Measurements from ENCODE around the gene ZBTB25.

The ZBTB25 gene

DNA sequence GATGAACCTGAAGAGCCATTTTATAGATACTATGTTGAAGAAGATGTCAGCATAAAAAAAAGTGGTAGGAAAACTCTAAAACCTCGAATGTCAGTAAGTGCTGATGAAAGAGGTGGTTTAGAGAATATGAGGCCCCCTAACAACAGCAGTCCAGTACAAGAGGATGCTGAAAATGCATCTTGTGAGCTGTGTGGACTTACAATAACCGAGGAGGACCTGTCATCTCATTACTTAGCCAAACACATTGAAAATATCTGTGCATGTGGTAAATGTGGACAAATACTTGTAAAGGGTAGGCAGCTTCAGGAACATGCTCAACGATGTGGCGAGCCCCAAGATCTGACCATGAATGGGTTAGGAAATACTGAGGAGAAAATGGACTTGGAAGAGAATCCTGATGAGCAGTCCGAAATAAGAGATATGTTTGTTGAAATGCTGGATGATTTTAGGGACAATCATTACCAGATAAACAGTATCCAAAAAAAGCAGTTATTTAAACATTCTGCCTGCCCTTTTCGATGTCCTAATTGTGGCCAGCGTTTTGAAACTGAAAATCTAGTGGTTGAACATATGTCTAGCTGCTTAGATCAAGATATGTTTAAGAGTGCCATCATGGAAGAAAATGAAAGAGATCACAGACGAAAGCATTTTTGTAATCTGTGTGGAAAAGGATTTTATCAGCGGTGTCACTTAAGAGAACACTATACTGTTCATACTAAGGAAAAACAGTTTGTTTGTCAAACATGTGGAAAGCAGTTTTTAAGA is 19.1 kb upstream of the ZBTB25 start:
- TF ChIP-seq, protein P1, sequence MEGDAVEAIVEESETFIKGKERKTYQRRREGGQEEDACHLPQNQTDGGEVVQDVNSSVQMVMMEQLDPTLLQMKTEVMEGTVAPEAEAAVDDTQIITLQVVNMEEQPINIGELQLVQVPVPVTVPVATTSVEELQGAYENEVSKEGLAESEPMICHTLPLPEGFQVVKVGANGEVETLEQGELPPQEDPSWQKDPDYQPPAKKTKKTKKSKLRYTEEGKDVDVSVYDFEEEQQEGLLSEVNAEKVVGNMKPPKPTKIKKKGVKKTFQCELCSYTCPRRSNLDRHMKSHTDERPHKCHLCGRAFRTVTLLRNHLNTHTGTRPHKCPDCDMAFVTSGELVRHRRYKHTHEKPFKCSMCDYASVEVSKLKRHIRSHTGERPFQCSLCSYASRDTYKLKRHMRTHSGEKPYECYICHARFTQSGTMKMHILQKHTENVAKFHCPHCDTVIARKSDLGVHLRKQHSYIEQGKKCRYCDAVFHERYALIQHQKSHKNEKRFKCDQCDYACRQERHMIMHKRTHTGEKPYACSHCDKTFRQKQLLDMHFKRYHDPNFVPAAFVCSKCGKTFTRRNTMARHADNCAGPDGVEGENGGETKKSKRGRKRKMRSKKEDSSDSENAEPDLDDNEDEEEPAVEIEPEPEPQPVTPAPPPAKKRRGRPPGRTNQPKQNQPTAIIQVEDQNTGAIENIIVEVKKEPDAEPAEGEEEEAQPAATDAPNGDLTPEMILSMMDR (IDR thresholded peaks at IDR 0.05): no peak

DNA sequence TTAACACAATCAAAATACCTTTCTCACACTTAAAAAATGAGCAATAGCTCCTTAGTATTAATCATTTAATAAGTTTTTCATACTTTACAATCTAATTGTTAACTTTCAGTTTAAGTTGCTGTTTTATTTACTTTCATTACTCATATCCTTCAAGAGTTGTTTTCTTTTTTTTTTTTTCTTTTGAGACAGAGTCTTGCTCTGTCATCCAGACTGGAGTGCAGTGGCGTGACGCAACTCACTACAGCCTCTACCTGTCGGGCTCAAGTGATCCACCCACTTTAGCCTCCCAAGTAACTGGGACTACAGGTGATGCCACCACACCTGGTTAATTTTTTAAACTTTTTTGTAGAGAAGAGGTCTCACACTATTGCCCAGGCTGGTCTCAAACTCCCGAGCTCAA is 17.1 kb upstream of the ZBTB25 start:
- TF ChIP-seq, protein P1 (IDR thresholded peaks at IDR 0.05): no peak

DNA sequence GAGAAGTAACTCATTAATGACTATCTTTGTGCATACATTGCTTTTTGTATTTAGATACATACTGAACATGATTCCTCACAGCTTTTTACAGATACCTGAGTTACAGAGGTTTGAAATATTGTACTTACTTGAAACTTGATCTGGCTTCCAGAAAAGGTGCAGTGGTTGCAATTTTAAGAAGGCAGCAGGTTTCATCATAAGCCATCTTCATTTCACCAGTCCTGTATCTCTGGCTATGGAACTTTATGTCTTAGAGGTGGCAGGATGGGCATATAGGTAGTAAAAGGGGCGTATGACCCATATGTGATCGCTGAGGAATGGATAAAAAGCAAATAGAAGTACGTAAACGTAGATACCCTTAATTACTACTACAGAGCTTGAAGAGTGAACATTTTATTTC is 14.6 kb upstream of the ZBTB25 start:
- TF ChIP-seq, protein P1 (IDR thresholded peaks at IDR 0.05): no peak

DNA sequence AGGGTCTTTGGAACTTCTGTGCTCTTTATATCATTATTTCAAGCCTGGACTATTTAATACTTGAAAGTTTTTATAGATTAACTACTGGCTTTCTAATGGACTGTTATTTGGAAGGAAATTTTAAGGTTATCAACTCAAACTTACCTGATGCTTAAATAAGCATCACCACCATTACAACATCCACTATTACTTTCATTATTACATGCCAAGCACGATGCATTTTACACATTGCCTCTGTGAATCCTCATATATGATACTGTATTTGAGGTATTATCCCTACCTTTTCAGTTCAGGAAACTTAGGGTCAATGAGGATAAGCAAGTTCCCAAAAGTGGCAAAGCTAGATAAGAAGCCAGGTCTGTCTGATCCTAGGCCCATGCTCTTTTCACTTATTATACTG is 13.3 kb upstream of the ZBTB25 start:
- TF ChIP-seq, protein P1 (IDR thresholded peaks at IDR 0.05): no peak

DNA sequence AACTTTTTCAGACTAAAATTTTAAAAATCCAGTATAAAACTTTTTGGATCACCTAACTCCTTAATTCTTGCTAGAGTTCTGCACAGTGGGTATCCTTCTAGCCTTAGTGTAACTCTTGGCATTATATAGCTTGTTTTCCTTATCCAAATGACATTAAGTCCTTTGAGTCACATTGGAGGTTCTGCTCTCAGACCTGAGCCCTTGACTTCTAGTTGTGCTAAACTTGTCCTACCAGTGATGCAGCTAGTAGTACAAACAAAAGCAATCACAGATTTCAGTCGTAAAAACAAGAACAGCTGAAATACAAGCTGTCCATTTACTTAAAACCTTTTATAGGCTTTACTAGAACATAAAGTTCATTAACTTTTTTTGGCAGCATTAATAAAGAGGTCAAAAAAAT is 11.4 kb upstream of the ZBTB25 start:
- TF ChIP-seq, protein P1 (IDR thresholded peaks at IDR 0.05): no peak

DNA sequence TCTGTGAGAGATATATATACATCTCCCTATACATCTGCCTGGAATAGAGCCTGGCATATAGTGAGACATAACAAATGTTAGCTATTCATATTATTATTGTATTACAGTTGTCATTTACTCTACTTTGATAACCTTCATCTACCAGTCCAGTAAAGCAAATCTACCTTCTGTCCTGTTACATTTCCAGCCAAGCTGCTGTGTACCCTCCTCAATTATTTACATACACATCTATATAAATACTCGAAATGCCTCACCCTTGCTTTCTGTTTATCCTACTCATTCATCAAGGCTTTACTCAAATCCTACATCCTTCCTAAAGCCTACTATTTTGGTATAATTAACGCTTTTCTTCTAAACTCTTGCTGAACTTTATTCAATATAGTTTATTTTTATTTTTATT is 9.6 kb upstream of the ZBTB25 start:
- TF ChIP-seq, protein P1 (IDR thresholded peaks at IDR 0.05): no peak

DNA sequence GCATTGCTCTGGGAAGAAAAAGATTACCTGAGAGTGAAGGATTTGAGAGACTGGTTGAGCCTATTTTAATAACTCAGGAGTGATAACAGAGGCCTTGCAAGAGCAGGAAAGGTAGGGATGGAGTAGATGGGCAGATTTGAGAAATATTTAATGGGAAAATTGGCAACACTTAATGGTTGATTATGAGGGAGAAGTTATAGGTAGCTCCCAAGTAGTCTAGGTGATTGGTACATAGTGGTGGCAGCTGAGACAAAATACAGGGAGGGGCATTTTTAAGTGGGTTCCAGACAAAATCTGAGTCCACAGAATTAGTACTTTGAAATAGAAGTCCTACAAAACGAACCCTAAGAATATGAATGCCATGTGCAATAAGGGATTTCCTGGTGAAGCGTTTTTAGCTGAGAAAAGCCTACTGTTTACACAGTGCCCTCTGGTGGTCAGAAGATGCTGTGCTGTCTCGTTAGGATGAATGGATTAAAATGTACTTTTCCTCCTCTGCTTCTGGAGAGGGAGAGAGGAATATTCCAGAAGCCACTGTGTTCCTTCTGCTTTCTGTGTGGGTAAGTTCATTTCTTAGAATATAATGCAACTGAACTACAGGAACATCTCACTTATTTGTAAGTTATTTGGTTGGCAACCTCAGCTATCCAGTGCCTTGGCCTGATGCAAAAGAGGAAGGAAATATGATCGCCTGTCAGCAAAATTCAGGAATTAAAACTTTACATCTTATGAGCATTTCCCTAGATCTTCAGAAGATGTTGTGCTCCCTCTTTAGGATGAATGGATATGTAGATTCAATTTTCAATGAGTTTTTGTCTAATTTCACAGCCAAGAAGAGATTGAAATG is 7.4 kb upstream of the ZBTB25 start:
- TF ChIP-seq, protein P1 (IDR thresholded peaks at IDR 0.05): peak; percentile 96
